GM10266 (cell line): ENCODE results near the gene BTLA.
A peak's percentile ranks its signal among the peaks of the same experiment; 100 is the strongest.

ENCODE experiments used
- DNase-seq: peaks from one replicate; pipeline ENCODE4 v3.0.0; 2012; ENCODE audit errors: extremely low spot score
- CTCF ChIP-seq: IDR thresholded peaks from 2 replicates; pipeline ENCODE4 v1.5.1; 2012; ENCODE audit warnings: mild to moderate bottlenecking, low read depth; ENCODE audit not compliant: control insufficient read depth, insufficient read depth; ENCODE audit errors: missing control alignments

BTLA gene

GRCh38 chr3:112472691-112473090 lies 26.6 kb downstream of the BTLA start:
- no peak for TF ChIP-seq CTCF
- no peak for DNase-seq

GRCh38 chr3:112471596-112472325 lies 27.5 kb downstream of the BTLA start:
- DNase-seq = no peak
- no peak for TF ChIP-seq CTCF

GRCh38 chr3:112470788-112471187 lies 28.5 kb downstream of the BTLA start:
- DNase-seq = no peak
- TF ChIP-seq CTCF = no peak

- TF ChIP-seq CTCF = no peak
- DNase-seq = no peak
Observed at GRCh38 chr3:112469671-112470070, 29.6 kb downstream of the BTLA start.

- no peak for TF ChIP-seq CTCF
- DNase-seq = no peak
Observed at GRCh38 chr3:112467539-112467938, 31.7 kb downstream of the BTLA start.

GRCh38 chr3:112466020-112466419 lies 33.3 kb downstream of the BTLA start:
- no peak for DNase-seq
- no peak for TF ChIP-seq CTCF

GRCh38 chr3:112464264-112464663 lies 35.0 kb downstream of the BTLA start:
- peak; percentile 17 for DNase-seq

More at GRCh38 chr3:112464264-112464663, 35.0 kb downstream of the BTLA start:
- TF ChIP-seq CTCF = no peak
